Neural cell (in vitro differentiated cells): ENCODE results near the gene CIAO1. TPM values are rescaled to one million over a fixed set of nuclear protein-coding genes. Genes with fewer than 3 reads are reported as not detected.

Experiments
- H2AFZ ChIP-seq: fragments of 200-600, 300-800 bp; sonication (generic), shearing (Covaris generic); 2 replicates; pipeline ENCODE4 v1.6.0; 2014; ENCODE audit warnings: low read depth, mild to moderate bottlenecking, antibody characterized with exemption, low read length, moderate library complexity
- H3F3A ChIP-seq: fragments of 200-600 bp; shearing (Covaris generic); 2 replicates; pipeline ENCODE4 v1.6.1; 2016; ENCODE audit warnings: mild to moderate bottlenecking, moderate library complexity, mixed read lengths, antibody characterized with exemption, low read length; ENCODE audit not compliant: insufficient read depth, poor library complexity, severe bottlenecking
- H3K27ac ChIP-seq: fragments of 200-600, 300-800 bp; sonication (generic), shearing (Covaris generic); 2 replicates; pipeline ENCODE4 v1.5.1; 2014; ENCODE audit warnings: mild to moderate bottlenecking, low read length, moderate library complexity
- H3K27me3 ChIP-seq: fragments of 300-800, 200-600 bp; sonication (generic), shearing (Covaris generic); 2 replicates; pipeline ENCODE4 v1.6.0; 2014; ENCODE audit warnings: mild to moderate bottlenecking, low read depth, low read length, moderate library complexity; ENCODE audit not compliant: insufficient read depth
- H3K36me3 ChIP-seq: fragments of 300-800, 200-600 bp; sonication (generic), shearing (Covaris generic); 2 replicates; pipeline ENCODE4 v1.5.1; 2014; ENCODE audit warnings: mild to moderate bottlenecking, antibody characterized with exemption, low read length, moderate library complexity; ENCODE audit not compliant: insufficient read depth
- H3K4me2 ChIP-seq: fragments of 300-800, 200-600 bp; sonication (generic), shearing (Covaris generic); 2 replicates; pipeline ENCODE4 v1.6.0; 2014; ENCODE audit warnings: mild to moderate bottlenecking, low read length
- H3K4me3 ChIP-seq: fragments of 300-800, 200-600 bp; sonication (generic), shearing (Covaris generic); 2 replicates; pipeline ENCODE4 v1.5.1; 2014; ENCODE audit warnings: mild to moderate bottlenecking, low read length, moderate library complexity
- H3K79me2 ChIP-seq: fragments of 200-600 bp; shearing (Covaris generic); replicated peaks from 2 replicates; pipeline ENCODE4 v1.6.0; 2014; ENCODE audit warnings: mild to moderate bottlenecking, low read length, moderate library complexity; ENCODE audit not compliant: insufficient read depth
- H3K9ac ChIP-seq: fragments of 300-800, 200-600 bp; sonication (generic), shearing (Covaris generic); 2 replicates; pipeline ENCODE4 v1.6.1; 2016; ENCODE audit warnings: mild to moderate bottlenecking, low read length, mixed read lengths
- H3K9me2 ChIP-seq: fragments of 200-600 bp; shearing (Covaris generic); 2 replicates; pipeline ENCODE4 v1.6.1; 2016; ENCODE audit warnings: mild to moderate bottlenecking, low read length, mixed read lengths; ENCODE audit not compliant: insufficient read depth
- H3K9me3 ChIP-seq: fragments of 200-600, 300-800 bp; sonication (generic), shearing (Covaris generic); 2 replicates; pipeline ENCODE4 v1.6.1; 2016; ENCODE audit warnings: mild to moderate bottlenecking, mixed run types, low read length, moderate library complexity, mixed read lengths
- H4K20me1 ChIP-seq: fragments of 200-600 bp; shearing (Covaris generic); 2 replicates; pipeline ENCODE4 v1.6.1; 2016; ENCODE audit warnings: mild to moderate bottlenecking, mixed run types; ENCODE audit not compliant: insufficient read depth
- EP300 ChIP-seq: fragments of 450-650 bp; conservative IDR thresholded peaks from 2 replicates; pipeline ENCODE4 v1.6.1; 2014; ENCODE audit warnings: antibody characterized with exemption, mild to moderate bottlenecking, moderate library complexity; ENCODE audit not compliant: poor library complexity, severe bottlenecking
- EZH2 ChIP-seq: fragments of 200-600, 300-800 bp; shearing (Covaris generic), sonication (generic); IDR thresholded peaks from 2 replicates; pipeline ENCODE4 v1.6.1; 2014; ENCODE audit warnings: antibody characterized with exemption, low read length, borderline replicate concordance, mild to moderate bottlenecking; ENCODE audit not compliant: insufficient read depth, poor library complexity, severe bottlenecking
- MXI1 ChIP-seq: fragments of 450-650 bp; conservative IDR thresholded peaks from 2 replicates; pipeline ENCODE4 v1.6.1; 2014; ENCODE audit warnings: antibody characterized with exemption, mild to moderate bottlenecking; ENCODE audit not compliant: poor library complexity, severe bottlenecking
- POLR2AphosphoS5 ChIP-seq: IDR thresholded peaks from 2 replicates; pipeline ENCODE4 v1.6.1; 2012
- RAD21 ChIP-seq: fragments of 450-650 bp; conservative IDR thresholded peaks from 2 replicates; pipeline ENCODE4 v1.6.1; 2014; ENCODE audit warnings: antibody characterized with exemption, mild to moderate bottlenecking, moderate library complexity
- SMC3 ChIP-seq: fragments of 450-650 bp; conservative IDR thresholded peaks from 2 replicates; pipeline ENCODE4 v1.6.1; 2014; ENCODE audit warnings: antibody characterized with exemption, mild to moderate bottlenecking, moderate library complexity; ENCODE audit not compliant: poor library complexity
- TAF1 ChIP-seq: IDR thresholded peaks from 2 replicates; pipeline ENCODE4 v1.6.1; 2012; ENCODE audit warnings: low read depth
- polyA minus RNA-seq: library from RNA; depleted of rRNA, polyadenylated mRNA; stranded (reverse); fragments of >200 nt; gene quantifications from 2 replicates; pipeline ENCODE4 v1.2.3, GENCODE V29; 2014
- polyA plus RNA-seq: library from polyadenylated mRNA; depleted of rRNA; stranded (reverse); fragments of >200 nt; gene quantifications from 2 replicates; pipeline ENCODE4 v1.2.3, GENCODE V29; 2014
- TF ChIP-seq, protein P1 (sequence below): fragments of 450-650 bp; IDR thresholded peaks from 2 replicates; pipeline ENCODE4 v1.5.1; 2014; ENCODE audit warnings: antibody characterized with exemption, mild to moderate bottlenecking, moderate library complexity; ENCODE audit not compliant: poor library complexity, severe bottlenecking
- TF ChIP-seq, protein P2 (sequence below): IDR thresholded peaks from 2 replicates; pipeline ENCODE4 v1.6.1; 2012; ENCODE audit warnings: borderline replicate concordance

CIAO1 gene
- polyA plus RNA-seq (182 and 188 TPM in 2 replicates), polyA minus RNA-seq (149 and 164 TPM in 2 replicates)

DNA sequence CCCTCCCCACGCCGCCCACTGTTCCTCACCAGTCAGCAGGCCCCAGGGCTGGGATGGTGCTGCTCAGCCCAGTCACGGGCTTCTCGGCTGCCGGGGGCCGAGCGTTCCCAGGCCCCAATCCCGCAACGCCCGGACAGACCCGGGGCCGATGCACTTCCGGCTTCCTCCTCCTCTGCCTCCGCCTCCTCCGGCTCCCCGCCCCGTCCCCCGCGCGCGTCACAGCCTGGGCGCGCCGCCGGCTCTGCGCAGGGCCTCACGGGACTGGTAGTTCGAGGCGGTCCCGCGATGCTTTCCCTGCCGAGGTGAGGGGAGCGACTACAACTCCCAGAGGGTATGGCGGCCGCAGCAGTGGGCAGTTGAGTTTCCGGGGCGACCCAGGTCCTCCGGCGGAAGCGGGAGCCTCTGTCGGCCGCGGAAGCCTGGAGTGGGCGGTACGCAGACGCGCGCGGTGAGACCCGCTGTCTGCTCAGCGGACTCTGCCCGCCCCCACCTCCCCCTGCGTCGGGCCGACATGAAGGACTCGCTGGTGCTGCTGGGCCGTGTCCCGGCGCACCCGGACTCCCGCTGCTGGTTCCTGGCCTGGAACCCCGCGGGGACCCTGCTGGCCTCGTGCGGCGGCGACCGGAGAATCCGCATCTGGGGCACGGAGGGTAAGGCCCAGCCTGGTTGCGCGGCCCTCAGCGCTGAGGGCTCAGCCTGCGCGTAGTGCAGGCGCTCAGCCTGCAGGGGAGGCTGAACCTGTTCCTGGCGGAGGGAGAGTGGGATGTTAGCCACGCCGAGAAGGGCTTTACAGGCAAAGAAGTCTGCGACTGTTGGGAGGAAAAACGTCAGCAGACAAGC lies at the start of gene CIAO1, which contains the start of gene TMEM127:
CIAO1 (plus strand) TSS at position 386 of the 840 bp plus-strand sequence; CDS start at position 512, 126 bp downstream.
TMEM127 (minus strand) TSS at position 158 of the 840 bp plus-strand sequence. CDS start 616 bp downstream, outside the sequence.
- Histone ChIP-seq H3K27ac (peak within 1 kb of the TSS; percentile 87), H3F3A (no peaks in the 10 kb centered on the region), H3K9ac (peak within 1 kb of the TSS; percentile 93), H3K27me3 (no peaks in the 10 kb centered on the region), H2AFZ (peak within 1 kb of the TSS; percentile 87), H3K36me3 (no peaks in the 10 kb centered on the region), H3K79me2 (peaks cover 30% of the 10 kb centered on the region), H3K9me3 (no peaks in the 10 kb centered on the region), H3K4me3 (peak within 1 kb of the TSS; percentile 98), H4K20me1 (no peaks in the 10 kb centered on the region), H3K9me2 (no peaks in the 10 kb centered on the region), H3K4me2 (peak within 1 kb of the TSS; percentile 91)
- TF ChIP-seq, protein P1, sequence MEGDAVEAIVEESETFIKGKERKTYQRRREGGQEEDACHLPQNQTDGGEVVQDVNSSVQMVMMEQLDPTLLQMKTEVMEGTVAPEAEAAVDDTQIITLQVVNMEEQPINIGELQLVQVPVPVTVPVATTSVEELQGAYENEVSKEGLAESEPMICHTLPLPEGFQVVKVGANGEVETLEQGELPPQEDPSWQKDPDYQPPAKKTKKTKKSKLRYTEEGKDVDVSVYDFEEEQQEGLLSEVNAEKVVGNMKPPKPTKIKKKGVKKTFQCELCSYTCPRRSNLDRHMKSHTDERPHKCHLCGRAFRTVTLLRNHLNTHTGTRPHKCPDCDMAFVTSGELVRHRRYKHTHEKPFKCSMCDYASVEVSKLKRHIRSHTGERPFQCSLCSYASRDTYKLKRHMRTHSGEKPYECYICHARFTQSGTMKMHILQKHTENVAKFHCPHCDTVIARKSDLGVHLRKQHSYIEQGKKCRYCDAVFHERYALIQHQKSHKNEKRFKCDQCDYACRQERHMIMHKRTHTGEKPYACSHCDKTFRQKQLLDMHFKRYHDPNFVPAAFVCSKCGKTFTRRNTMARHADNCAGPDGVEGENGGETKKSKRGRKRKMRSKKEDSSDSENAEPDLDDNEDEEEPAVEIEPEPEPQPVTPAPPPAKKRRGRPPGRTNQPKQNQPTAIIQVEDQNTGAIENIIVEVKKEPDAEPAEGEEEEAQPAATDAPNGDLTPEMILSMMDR = peak; percentile 64
- TF ChIP-seq MXI1 (peak; percentile 92), SMC3 (peak; percentile 59), POLR2AphosphoS5 (peak; percentile 82), RAD21 (no peak), EZH2 (no peak), EP300 (peak; percentile 53), TAF1 (peak; percentile 31)
- TF ChIP-seq, protein P2, sequence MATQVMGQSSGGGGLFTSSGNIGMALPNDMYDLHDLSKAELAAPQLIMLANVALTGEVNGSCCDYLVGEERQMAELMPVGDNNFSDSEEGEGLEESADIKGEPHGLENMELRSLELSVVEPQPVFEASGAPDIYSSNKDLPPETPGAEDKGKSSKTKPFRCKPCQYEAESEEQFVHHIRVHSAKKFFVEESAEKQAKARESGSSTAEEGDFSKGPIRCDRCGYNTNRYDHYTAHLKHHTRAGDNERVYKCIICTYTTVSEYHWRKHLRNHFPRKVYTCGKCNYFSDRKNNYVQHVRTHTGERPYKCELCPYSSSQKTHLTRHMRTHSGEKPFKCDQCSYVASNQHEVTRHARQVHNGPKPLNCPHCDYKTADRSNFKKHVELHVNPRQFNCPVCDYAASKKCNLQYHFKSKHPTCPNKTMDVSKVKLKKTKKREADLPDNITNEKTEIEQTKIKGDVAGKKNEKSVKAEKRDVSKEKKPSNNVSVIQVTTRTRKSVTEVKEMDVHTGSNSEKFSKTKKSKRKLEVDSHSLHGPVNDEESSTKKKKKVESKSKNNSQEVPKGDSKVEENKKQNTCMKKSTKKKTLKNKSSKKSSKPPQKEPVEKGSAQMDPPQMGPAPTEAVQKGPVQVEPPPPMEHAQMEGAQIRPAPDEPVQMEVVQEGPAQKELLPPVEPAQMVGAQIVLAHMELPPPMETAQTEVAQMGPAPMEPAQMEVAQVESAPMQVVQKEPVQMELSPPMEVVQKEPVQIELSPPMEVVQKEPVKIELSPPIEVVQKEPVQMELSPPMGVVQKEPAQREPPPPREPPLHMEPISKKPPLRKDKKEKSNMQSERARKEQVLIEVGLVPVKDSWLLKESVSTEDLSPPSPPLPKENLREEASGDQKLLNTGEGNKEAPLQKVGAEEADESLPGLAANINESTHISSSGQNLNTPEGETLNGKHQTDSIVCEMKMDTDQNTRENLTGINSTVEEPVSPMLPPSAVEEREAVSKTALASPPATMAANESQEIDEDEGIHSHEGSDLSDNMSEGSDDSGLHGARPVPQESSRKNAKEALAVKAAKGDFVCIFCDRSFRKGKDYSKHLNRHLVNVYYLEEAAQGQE = peak; percentile 22

DNA sequence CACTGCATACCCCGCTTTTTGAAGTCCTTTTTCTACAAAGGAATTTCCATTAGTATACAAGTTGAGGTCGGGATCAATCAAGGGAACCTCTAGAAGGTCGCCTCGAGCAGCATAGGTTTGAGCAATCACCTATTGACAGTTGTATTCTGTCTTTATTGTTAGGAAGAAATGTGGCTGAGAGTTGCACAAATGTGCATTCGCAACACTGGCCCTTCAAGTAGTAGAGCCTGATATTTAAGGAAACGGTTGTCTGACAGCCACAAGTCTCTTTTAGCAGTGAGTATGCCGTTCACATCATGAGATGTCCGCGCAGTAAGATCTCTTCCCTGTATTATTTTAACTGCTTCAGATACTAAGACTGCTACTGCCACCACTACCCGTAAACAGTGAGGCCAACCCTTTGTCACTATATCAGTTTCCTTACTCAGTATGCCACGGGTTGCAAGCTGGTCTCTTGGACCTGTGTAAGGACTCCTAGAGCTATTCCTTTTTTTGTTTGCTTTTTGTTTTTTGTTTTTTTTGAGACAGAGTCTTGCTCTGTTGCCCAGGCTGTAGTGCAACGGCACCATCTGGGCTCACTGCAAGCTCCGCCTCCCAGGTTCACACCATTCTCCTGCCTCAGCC lies 47.4 kb upstream of the CIAO1 start:
- H3K27me3 ChIP-seq = no peaks in the 10 kb centered on the region
- H3K79me2 ChIP-seq = no peaks in the 10 kb centered on the region
- H3K9ac ChIP-seq = no peak overlapping the region
- no peak overlapping the region for H2AFZ ChIP-seq
- no peak overlapping the region for H3K4me2 ChIP-seq
- H3K27ac ChIP-seq = no peak overlapping the region
- no peaks in the 10 kb centered on the region for H4K20me1 ChIP-seq
- no peak overlapping the region for H3K4me3 ChIP-seq
- no peaks in the 10 kb centered on the region for H3K36me3 ChIP-seq
- H3K9me2 ChIP-seq = no peaks in the 10 kb centered on the region
- no peaks in the 10 kb centered on the region for H3K9me3 ChIP-seq
- H3F3A ChIP-seq = no peaks in the 10 kb centered on the region
- TF ChIP-seq EZH2 (no peak), EP300 (no peak), POLR2AphosphoS5 (no peak), MXI1 (no peak), TAF1 (no peak), RAD21 (no peak), SMC3 (no peak)
- TF ChIP-seq, protein P2 = no peak
- TF ChIP-seq, protein P1 = no peak
